NCI-H1105 (cell line): ENCODE data around the gene TPP1.
A peak's percentile ranks its signal among the peaks of the same experiment; 100 is the strongest.

Experiments used
- DNase-seq: peaks from one replicate; lab custom pipeline; 2025; lab: John Stamatoyannopoulos, UW

The TPP1 gene

DNA sequence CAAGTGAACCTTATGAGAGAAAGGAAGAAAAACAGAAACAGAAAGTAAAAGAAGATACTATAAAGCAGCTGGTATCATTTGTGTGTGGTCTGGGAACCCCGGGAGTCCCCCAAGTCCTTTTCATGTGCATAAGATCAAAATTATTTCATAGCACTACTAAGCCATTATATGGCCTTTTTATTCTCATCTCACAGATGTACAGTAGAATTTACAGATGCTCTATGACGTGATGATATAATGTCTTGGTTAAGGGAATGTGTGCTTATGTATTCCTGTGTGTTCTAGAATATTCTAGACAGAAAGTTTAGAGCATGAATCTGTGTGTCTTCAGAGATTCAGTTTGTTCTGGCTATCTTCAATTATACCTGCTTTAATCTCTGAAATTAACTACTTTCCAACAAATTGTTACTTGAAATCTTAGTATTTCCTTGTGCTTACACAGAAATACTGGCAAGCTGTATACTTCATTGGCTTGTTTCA, 8.6 kb upstream of the TPP1 start:
- DNase-seq: no peak

DNA sequence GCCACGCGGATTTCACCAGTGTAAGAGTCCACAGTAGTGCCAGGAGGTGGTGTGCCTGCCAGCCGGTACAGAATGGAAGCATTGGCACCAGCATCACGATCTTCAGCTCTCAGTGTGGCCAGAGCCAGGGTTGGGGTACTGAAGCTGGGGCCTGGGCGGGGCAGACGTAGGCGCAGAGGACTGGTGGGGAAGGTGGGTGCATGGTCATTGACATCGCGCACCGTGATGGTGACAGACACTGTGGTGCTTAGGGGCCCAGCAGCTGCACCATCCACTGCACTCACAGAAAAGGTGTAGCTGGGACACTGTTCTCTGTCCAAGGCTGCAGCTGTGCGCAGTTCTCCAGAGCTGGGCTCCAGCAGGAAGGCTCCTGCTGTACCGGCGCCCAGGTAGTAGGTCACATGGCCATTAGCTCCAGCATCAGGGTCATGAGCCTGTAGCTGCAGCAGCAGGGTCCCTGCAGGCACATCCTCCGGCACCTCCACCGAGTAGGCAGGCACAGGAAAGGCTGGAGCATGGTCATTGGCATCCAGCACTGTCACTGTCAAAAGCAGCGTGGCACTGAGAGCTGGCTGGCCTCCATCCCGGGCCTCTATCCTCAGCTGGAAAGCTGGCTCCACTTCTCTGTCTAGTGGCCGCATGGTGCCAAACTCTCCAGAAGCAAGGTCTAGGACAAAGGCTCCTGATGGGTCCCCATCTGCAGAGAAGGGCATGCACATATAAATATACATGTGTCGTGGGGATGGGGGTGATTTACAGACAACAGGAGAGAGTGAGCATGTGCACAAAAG, 7.9 kb upstream of the TPP1 start:
- no peak for DNase-seq

DNA sequence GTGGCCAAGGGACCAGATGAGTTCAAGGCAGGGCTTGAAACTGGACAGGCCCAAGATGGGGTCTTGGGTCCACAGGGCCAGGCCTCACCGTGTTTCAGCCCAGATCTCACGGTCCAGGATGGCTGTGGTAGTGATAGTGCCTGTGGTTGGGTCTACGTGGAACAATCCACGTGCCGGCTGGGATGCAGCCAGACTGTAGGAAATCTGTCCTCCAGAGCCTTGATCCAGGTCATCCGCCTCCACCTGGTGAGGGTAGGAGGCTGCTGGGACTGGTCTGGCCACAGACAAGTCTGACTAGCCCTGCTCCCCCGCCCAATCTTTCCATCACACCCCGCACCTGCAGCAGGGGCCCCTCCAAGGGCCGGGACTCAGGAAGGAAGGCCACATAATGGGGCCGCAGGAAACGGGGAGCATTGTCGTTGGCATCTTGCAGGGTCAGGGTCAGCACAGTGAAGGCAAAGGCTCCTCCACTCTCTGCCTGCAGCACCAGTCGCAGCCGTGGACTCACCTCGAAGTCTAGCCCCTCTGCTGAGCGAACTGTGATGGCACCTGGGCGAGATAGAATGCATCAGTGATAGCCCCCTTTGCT, 6.7 kb upstream of the TPP1 start:
- DNase-seq: no peak

DNA sequence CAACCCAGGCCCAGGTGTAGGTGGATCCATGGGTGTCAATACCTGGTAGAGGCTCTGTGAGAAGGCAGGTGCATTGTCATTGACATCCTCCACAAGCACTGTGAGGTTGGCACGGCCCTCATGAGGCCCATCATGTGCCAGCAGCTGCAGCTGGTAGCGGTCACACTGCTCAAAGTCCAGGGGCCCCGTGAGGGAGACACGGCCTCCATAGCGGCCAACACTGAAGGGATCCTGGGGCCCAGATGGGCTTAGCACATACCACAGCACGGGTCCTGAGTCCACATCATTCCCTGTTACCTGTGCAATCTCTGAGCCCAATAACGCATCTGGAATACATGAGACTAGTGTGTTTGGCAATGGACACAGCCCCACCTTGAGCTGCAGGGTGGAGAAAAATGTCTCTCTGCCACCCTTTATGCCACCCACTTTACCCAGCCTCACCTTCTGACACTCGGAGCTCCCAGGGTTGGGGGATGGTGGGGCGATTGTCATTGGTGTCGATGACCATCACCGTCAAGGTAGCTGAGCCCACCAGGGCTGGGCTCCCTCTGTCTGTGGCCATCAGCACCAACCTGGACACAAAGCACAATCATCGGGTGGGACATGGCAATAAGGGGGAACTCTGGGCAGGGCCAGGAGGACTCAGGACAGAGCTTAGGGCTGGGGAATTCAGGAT, 6.1 kb upstream of the TPP1 start:
- no peak for DNase-seq

DNA sequence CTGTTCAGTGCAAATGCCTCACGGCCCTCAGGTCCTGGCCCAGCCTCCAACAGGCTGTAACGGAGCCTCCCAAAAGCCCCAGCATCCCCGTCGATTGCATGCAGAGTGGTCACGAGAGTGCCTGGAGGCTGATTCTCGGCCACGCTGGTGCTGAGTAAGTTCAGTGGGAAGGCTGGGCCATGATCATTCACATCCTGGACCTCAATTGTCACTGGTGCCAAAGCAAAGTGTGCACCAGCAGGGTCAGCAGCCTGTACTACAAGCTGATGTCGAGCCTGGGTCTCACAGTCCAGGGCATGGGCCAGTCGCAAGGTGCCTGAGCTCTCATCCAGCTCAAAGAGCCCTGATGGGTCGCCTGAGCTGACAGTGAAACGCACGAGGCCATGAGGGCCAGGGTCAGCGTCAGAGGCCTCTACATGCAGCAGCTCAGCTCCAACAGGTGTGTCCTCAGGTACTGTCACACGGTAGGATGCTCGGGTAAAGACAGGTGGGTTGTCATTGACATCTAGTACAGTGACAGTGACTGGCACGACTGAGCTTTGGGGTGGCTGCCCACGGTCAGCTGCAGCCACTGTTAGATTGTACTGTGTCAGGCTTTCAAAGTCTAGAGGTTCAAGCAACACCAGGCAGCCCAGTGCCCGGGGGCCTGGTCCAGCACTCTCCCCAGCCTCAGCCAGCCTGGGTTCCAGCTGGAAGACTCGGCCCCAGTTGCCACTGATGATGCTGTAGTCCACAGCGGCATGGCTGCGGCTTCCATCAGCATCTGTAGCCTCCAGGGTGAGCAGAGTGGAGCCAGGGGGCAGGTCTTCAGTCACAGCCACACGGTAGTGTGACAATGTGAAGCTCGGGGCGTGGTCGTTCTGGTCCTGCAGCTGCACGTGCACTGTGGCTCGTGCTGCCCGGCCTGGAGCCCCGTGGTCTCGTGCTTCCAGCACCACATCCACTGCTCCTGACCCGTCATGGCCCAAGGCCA, 4.5 kb upstream of the TPP1 start:
- DNase-seq: no peak

DNA sequence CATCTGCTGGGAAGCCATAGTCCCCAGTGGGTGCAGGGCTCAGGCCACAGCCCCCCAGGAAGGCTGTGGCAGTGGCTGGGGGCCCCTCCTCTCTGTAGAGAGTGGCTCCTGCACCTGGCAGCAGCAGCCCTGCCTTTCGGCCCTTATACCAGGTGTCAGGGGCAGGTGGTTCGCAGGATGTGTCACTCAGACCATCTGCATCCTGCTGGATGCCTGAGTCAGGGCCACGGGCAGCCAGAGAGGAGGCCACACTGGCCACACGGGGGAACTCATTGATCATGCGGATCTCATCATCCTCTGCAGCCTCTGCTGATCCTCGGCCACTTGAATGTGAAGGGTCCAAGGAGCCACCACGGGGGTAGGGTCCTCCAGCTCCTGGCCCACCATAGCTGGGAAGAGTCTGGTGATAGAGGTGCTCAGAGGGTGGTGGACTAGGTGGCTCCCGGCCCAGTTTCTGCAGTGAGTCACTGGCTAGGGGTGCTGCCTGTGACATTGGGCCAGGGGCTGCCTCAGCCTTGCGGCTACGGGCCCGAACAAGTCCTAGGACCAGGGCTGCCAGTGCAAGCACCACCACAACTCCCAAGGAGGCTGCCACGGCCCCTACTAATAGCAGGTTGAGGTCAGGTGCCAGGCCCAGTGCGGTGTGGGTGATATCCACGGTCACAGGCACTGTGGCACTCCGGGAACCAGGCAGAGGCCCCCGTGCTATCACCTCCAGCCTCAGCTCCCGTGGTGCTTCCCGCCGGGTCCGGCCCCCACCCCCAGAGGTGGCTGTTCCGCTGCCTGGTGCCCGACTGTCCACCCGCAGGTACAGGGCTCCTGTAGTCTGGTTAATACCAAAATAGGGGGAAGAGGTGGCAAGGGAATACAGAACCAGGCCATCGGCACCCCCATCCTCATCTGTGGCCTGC, 3.3 kb upstream of the TPP1 start:
- no peak for DNase-seq

DNA sequence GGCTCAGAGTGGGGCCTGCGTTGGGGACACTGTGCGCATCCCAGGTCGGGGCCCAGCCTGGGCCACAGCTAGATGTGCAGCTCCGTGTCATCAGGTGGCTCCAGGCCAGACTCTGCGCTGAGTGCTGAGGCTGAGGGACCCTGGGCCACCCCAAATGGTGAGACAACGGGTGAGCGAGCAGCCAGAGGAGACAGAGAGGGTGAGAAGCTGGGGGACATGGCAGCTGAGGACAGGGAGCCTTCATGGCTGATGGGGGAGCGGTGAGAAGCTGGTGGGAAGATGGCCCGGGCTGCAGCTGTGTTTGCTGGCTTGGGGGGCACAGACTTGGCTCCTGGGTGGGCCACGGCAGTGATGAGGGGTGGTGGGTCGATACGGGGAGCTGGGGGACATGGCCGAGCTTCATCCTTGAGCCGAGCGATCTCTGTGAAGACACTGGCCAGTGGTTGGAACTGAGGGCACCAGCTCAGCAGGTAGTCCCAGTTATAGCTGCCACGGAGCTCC, 2.5 kb upstream of the TPP1 start:
- DNase-seq: no peak

DNA sequence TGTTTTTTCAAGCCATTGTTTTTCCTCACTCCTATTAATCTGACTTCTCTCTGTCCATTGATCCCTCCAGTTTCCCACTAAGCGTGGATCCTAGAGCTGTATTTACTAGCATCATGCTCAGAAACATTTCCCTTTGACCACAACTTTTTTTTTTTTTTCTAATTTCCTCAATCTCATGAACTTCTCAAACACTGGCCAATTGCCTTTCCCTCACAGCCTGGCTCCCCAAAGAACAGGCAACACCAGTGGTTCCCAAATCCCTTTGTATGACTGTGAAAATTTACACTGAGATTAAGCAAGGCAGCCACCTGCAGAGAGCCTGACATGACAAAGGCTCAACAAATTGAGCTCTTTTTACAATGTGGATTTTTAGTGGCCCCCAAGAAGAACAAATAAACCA, 1.4 kb upstream of the TPP1 start:
- no peak for DNase-seq

DNA sequence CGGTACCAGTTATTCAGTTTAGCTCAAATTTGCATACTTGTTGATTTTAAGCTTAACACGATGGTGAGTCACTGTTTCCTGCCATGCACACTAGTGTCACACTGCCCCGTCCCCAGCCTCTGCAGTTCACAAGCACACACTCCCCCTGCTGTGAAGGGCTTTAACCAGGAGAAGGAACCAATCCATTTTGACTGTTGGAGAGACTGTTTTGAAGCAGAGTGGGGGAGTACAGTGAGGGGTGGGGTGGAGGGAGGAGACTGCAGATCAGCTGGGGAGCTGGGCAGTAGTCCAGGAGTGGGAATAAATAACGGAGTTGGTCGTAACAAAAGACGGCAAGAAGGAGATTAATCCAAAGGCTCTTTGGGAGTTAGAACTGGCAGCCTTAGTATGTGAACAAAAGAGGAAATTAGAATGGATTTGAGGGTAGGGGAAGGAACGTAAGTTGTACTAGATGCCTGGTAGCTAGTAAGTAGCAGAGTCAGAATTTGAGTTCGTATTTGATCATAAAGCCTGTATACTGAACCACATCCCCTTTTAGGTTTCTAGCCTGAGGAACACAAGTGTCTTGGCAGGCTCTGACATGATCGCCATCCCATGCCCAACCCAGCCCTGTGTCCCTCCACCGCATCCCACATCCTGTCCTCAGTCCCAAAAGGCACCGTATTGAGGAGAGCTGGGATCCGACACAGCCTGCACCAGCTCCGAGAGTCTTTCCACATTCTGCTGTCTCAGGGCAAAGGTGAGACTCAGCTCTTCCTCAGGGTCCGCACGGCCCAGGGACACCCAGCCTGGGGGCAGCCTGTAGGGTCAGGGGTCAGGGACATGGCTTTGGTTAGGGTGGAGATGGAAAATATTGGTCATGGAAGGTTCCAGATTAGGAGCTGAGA, 862 bp downstream of the TPP1 start:
- no peak for DNase-seq

DNA sequence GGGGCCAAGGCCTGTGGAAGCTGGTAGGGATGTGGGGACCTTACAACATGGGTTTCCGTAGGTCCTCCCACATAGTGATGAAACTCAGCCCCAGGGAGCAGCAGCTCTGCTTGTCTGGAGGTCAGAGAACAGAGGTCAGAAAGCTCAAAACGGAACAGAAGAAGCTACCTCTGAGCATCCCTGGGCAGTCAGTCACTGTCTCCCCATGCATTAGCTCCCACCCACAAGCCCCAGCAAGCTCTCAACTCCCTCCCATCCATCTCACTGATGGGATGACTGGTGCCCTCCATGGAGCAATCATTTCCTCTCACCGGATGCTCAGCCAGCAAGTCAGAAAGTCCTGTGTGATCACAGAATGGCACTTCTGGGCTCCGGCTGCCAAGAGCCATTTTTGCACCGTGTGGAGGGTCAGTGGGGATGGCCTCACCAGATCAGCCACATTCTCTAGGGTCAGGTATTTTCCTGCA, 1.9 kb downstream of the TPP1 start:
- DNase-seq: no peak

DNA sequence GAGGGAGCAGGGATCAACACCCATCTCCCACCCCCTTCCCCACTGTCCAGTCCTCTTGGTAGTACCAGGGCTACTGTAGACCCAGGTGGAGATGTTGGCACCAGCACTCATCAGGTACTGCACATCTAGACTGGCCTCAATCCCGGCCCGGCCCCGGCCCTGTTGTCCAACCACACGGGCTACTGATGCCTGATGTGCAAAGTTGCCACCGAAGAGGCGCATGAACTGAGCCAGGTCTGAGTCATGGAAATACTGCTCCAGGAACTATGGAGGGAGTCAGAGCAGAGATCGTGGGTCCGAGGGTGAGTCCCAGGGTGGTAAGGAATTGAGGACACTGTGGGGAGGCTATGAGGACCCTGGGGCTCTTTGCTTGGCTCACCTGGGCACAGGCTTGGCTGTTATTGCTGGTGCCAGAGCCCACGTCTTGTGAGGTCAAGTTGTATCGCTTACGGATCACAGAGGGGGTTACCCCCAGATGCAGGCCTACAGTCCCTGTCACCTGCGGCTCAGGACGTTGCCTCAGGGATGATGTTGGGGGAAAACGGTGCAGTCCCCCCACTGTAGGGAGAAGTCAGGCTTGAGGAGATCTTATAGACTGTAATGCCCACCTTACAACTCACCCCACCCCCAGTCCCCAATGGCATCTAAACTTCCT, 2.5 kb downstream of the TPP1 start:
- DNase-seq: no peak

DNA sequence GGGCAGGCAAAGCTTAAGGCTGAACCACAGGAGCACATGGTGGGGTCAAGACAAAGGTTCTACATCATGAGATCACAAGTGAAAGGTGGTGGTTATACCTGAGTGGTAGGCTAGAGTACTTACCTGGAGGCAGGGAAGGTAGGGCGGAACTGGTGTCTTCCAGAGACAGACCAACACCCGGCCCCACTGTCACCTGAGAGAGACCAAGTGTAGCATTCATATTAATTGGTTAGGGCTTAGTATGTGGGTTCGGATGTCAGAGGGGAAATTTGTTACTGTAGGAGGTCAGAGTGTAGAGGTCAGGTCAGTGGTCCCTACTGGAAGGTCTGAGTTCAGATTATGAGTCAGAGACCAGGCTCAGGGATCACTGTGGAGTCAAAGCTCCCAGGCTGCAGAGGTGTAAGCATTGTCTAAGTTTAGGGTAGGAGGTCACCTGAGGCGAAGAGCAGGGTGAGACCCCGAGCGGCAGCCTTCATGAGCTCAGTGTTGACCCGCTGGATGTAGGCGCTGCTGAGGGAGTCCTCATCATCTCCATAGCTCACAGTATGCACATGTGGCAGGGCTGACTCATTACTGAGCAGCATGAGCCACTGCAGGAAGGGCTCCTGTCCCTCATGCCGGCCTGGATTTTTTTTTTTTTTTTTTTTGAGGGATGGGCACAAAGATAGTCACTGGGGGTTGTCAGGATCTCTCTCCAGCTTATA, 3.2 kb downstream of the TPP1 start:
- DNase-seq: no peak

DNA sequence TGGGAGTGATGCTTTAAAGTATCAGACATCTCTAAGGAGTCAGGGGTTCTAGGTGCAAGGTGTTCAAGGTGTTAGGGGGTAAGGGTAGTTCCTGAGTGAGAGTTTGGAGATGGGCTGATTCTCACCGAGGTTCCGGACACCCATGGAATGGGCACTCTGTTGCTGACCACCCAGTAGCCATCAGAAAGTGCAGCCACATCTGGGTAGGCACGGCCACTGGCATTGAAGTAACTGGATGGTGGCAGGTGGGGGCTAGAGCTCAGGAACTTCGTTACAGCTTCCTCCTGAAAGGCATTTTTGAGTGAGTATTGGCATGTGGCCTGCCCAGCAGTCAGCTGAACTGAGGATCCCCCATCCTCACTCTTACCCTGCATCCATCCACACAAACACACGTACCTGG, 4.2 kb downstream of the TPP1 start:
- no peak for DNase-seq

DNA sequence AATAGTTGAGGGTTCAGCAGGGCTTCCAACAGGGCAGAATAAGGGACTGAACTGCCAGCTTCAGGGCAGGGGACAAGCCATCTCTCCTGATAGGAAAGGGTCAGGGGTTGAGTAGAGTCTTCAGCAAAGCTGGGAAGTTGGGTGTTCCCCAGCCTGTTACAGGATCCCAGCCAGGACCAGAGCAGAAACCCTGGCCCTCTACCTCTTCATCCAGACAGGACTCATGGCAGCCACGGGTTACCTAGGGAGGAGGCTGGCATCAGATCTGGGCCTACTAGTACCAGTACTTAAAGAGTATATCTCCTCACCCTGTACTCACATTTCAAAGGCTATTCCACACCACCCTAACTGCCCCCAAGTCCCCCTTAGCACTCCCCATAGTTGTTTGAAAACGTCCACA, 4.8 kb downstream of the TPP1 start:
- no peak for DNase-seq

DNA sequence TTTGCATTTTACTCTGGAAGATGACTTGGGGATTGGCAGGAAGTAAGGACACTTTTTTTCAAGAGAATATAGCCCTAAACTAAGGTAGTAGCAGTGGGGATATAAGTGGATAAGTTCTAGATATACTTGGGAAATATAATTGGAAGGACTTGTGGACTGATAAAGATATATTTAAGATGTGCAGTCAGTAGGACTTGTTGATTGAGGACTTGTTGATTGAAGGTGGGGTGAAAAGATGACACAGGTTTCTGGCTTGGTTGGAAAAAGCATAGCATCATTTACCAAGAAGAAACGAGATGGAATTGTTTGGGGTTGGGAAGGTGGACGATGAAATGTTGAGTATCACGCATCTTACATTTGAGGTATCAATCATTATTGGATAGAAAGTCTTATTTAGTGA, 5.7 kb downstream of the TPP1 start:
- DNase-seq: no peak

DNA sequence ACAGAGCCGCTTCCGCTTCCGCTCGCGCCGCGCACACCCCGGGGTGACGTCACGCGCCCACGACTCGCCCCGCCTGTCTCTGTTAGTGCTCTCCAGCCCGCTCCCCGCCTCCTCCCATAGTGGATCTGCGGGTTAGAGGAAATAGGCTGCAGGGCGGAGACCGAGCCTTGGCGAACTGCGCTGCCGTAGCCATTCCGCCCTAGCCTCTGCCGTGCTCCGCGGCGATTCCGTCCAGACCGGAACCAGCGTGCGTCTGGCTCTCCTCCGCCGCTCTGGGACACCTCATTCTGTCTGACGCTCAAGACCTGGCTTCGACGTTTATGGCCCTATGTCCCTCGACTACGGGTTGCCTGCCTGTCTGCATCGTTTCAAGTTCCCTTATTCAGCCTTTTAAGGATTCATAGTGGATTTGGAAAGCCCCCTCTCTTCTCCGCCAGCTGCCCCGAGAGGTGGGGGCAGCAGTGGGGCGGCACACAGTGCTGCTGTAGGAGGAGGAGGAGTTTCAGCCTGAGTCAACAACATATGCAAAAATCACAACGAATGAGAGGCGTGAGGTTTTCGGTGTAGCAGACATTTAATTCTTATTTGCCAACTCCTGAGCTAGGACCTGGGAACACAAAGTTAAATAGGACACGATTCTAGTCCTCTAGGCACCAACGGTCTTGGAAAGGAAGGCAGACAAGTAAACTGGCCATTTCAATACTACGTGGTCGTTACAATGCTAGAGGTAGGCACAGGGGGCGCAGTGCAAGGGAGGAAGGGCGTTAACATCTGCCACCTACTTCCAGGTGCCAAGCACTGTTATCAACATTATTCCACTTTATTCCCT, 6.8 kb downstream of the TPP1 start, which contains the start of gene TAF10:
Gene TAF10, minus strand, starts transcription at position 4 of the 829 bp plus-strand sequence. CDS start 27 bp downstream, outside the sequence.
- DNase-seq: peak; percentile 93

DNA sequence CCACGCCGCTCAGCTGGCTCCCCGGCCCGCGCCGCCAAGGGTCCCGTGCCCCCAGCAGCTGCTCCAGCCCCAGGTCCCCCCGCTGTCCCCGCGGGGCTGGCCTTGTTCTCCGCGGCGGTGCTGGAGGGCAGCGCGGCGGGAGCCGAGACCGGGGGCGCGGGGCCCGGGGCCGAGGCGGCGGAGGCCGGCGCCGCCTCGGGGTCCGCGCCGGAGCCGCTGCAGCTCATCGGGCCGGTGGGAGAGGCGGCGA, 7.3 kb downstream of the TPP1 start:
- no peak for DNase-seq
